A549 (cell line): ENCODE results near the gene MUC20.

Source experiments
- BHLHE40 ChIP-seq: IDR thresholded peaks from 2 replicates; pipeline ENCODE4 v1.6.1; 2012; ENCODE audit warnings: low read depth, low read length, inconsistent platforms
- CBX8 ChIP-seq: fragments of 200-600 bp; sonication (generic); IDR thresholded peaks from 2 replicates; pipeline ENCODE4 v1.6.1; 2016
- CHD2 ChIP-seq: fragments of 150-350 bp; IDR thresholded peaks from 2 replicates; pipeline ENCODE4 v1.6.1; 2014; ENCODE audit warnings: low read length; ENCODE audit not compliant: partially characterized antibody
- EP300 ChIP-seq, 2 experiments: fragments of >200 bp; sonication (Bioruptor Twin); formaldehyde crosslinking; IDR thresholded peaks; 2 replicates in 1 of 2; 3 replicates in 1 of 2; pipeline ENCODE4 v1.6.1; 2016 to 2017
- ESRRA ChIP-seq: fragments of 150-350 bp; IDR thresholded peaks from 2 replicates; pipeline ENCODE4 v1.6.1; 2014; ENCODE audit warnings: mild to moderate bottlenecking, low read length, borderline replicate concordance
- HEYL ChIP-seq: fragments of 250-450 bp; sonication (Bioruptor Pico); IDR thresholded peaks from 2 replicates; pipeline ENCODE4 v1.8.0; 2021; ENCODE audit warnings: mild to moderate bottlenecking, moderate library complexity
- HOXA7 ChIP-seq: fragments of 250-450 bp; sonication (Bioruptor Pico); IDR thresholded peaks from 2 replicates; pipeline ENCODE4 v1.5.0; 2020; ENCODE audit warnings: mild to moderate bottlenecking, moderate library complexity
- MAZ ChIP-seq: fragments of 150-350 bp; IDR thresholded peaks from 2 replicates; pipeline ENCODE4 v1.6.1; 2014; ENCODE audit warnings: antibody characterized with exemption, low read depth, low read length, borderline replicate concordance
- NPAS2 ChIP-seq: fragments of 250-450 bp; sonication (Bioruptor Pico); IDR thresholded peaks from 2 replicates; pipeline ENCODE4 v1.8.0; 2022; ENCODE audit warnings: mild to moderate bottlenecking, moderate library complexity, borderline replicate concordance
- POLR2A ChIP-seq: IDR thresholded peaks from 2 replicates; pipeline ENCODE4 v1.6.1; 2012; ENCODE audit warnings: mild to moderate bottlenecking, low read length
- TF ChIP-seq, protein P1 (sequence below): fragments of >200 bp; sonication (Bioruptor Twin); formaldehyde crosslinking; IDR thresholded peaks from 3 replicates; pipeline ENCODE4 v1.5.1; 2016

DNA sequence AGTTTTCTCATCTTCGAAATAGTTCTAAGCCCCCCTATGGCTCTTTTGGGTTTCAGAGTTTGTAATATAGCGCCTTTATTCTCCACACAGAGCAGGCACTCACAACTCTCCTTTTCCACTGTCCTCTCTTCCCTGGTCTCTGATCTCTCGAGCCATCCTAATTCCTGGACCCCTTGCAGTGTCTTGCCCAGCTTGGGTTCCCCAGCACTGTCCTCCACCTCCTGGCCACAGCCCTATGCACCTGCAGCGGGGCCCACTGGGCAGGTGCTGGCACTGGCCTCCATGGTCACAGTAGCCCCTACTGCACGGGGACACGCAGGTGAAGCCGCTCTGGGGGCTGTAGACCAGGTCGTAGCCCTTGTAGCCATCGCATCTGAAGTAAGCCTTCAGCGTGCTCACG, 27.9 kb downstream of the MUC20 start:
- TF ChIP-seq ESRRA (no peak), MAZ (no peak), NPAS2 (CRISPR knock-in tag) (no peak), CHD2 (no peak), POLR2A (no peak), HOXA7 (CRISPR knock-in tag) (no peak), EP300 (IDR thresholded peaks at IDR 0.05) (no peak), HEYL (CRISPR knock-in tag) (no peak), CBX8 (no peak), BHLHE40 (no peak)
- TF ChIP-seq, protein P1, sequence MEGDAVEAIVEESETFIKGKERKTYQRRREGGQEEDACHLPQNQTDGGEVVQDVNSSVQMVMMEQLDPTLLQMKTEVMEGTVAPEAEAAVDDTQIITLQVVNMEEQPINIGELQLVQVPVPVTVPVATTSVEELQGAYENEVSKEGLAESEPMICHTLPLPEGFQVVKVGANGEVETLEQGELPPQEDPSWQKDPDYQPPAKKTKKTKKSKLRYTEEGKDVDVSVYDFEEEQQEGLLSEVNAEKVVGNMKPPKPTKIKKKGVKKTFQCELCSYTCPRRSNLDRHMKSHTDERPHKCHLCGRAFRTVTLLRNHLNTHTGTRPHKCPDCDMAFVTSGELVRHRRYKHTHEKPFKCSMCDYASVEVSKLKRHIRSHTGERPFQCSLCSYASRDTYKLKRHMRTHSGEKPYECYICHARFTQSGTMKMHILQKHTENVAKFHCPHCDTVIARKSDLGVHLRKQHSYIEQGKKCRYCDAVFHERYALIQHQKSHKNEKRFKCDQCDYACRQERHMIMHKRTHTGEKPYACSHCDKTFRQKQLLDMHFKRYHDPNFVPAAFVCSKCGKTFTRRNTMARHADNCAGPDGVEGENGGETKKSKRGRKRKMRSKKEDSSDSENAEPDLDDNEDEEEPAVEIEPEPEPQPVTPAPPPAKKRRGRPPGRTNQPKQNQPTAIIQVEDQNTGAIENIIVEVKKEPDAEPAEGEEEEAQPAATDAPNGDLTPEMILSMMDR = no peak
